GM13976 (cell line): ENCODE data around the gene SNX13.
A peak's percentile ranks its signal among the peaks of the same experiment; 100 is the strongest.

Source experiments
- DNase-seq: peaks from one replicate; pipeline ENCODE4 v3.0.0; 2012; ENCODE audit warnings: low spot score
- in situ Hi-C: fragments of 300-500 bp; cut with MboI; formaldehyde crosslinking; loops from one replicate; pipeline ENCODE4 v1.12.0; 2022; ENCODE audit warnings: low sequenced_read_pairs, mixed read lengths, inconsistent platforms; ENCODE audit not compliant: unreplicated experiment
- TF ChIP-seq, protein P1 (sequence below): IDR thresholded peaks from 2 replicates; pipeline ENCODE4 v1.5.1; 2012; ENCODE audit warnings: borderline replicate concordance, mild to moderate bottlenecking; ENCODE audit not compliant: insufficient read depth; ENCODE audit errors: extremely low read depth, missing control alignments, control extremely low read depth

The SNX13 gene

GRCh38 chr7:17939606-17940301, 540 bp downstream of the SNX13 start:
- TF ChIP-seq, protein P1, sequence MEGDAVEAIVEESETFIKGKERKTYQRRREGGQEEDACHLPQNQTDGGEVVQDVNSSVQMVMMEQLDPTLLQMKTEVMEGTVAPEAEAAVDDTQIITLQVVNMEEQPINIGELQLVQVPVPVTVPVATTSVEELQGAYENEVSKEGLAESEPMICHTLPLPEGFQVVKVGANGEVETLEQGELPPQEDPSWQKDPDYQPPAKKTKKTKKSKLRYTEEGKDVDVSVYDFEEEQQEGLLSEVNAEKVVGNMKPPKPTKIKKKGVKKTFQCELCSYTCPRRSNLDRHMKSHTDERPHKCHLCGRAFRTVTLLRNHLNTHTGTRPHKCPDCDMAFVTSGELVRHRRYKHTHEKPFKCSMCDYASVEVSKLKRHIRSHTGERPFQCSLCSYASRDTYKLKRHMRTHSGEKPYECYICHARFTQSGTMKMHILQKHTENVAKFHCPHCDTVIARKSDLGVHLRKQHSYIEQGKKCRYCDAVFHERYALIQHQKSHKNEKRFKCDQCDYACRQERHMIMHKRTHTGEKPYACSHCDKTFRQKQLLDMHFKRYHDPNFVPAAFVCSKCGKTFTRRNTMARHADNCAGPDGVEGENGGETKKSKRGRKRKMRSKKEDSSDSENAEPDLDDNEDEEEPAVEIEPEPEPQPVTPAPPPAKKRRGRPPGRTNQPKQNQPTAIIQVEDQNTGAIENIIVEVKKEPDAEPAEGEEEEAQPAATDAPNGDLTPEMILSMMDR = no peak
- in situ Hi-C loops = no loop called here
- peak; percentile 50 for DNase-seq

- TF ChIP-seq, protein P1 = no peak
- DNase-seq = no peak
- in situ Hi-C loops = no loop called here
These were observed 1.1 kb downstream of the SNX13 start for GRCh38 chr7:17939211-17939605.

GRCh38 chr7:17937506-17938120, 2.7 kb downstream of the SNX13 start:
- in situ Hi-C loops = no loop called here
- TF ChIP-seq, protein P1 = no peak
- DNase-seq = no peak

DNA sequence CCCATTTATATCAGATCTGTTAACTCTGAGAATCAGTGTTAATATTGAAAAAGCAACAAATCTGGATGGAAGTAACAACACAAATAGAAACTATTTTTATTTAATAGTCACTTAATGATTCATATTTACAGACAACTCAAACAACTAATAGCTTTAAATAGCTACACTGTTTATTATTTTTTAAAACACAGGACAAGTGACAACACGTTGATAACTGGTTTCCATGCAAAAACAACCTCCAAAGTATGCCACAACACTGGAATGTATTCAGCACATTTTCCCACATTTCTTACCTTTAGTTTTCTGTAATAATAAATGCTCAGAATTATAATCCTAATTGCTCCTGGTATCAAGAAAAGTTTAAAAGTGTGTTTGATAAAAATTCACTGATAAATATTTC, 4.0 kb downstream of the SNX13 start:
- no peak for DNase-seq
- TF ChIP-seq, protein P1 = no peak
- in situ Hi-C loops = no loop called here

DNA sequence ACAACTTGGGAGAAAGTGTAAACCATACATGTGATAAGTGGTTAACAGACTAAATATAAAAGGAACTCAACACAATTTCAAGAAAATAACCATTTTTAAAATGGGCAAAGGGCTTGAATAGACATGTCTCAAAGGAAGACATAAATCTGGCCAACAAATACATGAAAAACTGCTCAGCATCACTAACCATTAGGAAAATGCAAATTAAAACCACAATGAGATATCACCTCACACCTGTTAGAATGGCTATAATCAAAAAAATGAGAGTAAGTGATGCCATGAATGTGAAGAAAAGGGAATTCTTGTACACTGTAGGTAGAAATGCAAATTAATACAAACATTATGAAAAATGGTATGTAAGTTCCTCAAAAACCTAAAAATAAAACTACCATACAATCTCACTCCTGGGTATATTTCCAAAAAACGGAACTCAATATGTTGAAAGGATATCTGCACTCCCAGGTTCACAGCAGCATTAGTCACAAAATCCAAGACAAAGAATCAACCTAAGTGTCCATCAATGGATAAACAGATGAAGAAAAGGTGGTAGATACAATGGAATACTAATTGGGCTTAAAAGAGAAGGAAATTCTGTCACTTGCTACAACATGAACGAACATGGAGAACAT, 5.6 kb downstream of the SNX13 start:
- in situ Hi-C loops = no loop called here
- TF ChIP-seq, protein P1 = no peak
- DNase-seq = no peak

- TF ChIP-seq, protein P1 = no peak
- in situ Hi-C loops = no loop called here
- DNase-seq = no peak
These were observed 6.2 kb downstream of the SNX13 start for GRCh38 chr7:17934094-17934493.
